ENCODE results near the gene PSMD9. TPM values are rescaled to one million over a fixed set of nuclear protein-coding genes. Genes with fewer than 3 reads are reported as not detected.

The PSMD9 gene
- total RNA-seq, 1 experiment from 2014 or later: 241 TPM

- Histone ChIP-seq H3K27me3 (ENCODE audit: low read length) (no peaks in the 10 kb centered on the region), H3K4me3 (ENCODE audit: low read length) (no peak overlapping the region), H3K9me3 (ENCODE audit: low read length) (no peaks in the 10 kb centered on the region), H3K9me2 (replicated peaks; ENCODE audit: low read length) (no peaks in the 10 kb centered on the region), H2AFZ (ENCODE audit: low read length) (no peak overlapping the region), H3F3A (ENCODE audit: low read length, unreplicated experiment) (no peaks in the 10 kb centered on the region), H3K9ac (ENCODE audit: low read length) (no peak overlapping the region), H3K4me1 (ENCODE audit: insufficient read depth, low read length) (peaks cover 19% of the 10 kb centered on the region), H3K79me2 (ENCODE audit: low read length) (no peaks in the 10 kb centered on the region), H4K20me1 (ENCODE audit: low read length) (no peaks in the 10 kb centered on the region), H3K27ac (ENCODE audit: low read length) (no peak overlapping the region), H3K4me2 (ENCODE audit: low read length) (no peak overlapping the region), H3K36me3 (ENCODE audit: low read depth, low read length) (no peaks in the 10 kb centered on the region; the same call in 1 of the 2 replicates)
- TF ChIP-seq CTCF (conservative IDR thresholded peaks at IDR 0.05; ENCODE audit: low read depth, low read length): no peak
- no peak for TF ChIP-seq EZH2phosphoT487 (IDR thresholded peaks at IDR 0.05; ENCODE audit: borderline replicate concordance, low read length)
- TF ChIP-seq EZH2 (IDR thresholded peaks at IDR 0.05; ENCODE audit: low read length, unreplicated experiment): no peak
- intact Hi-C loops (cut with micrococcal nuclease): no loop called here
- ChIA-PET CTCF (no interaction called here), POLR2A (ENCODE audit: unreplicated experiment) (no interaction called here)
- no peak for ATAC-seq
- no peak for DNase-seq
- no TSS peak for BruUV-seq (replicated peaks)
Observed at GRCh38 chr12:121966959-121967358, 78.4 kb downstream of the PSMD9 start.

Other genes with a start within 250 kb of the PSMD9 start
- 1.6 and 1.7 TPM in 2 replicates for gene MORN3, start 219.1 kb upstream of the PSMD9 start, total RNA-seq (2014; rRNA removed)
- 18.5 and 25.4 TPM in 2 replicates for gene TMEM120B, start 176.0 kb upstream of the PSMD9 start, total RNA-seq (2014; rRNA removed)
- gene RHOF, start 95.1 kb upstream of the PSMD9 start, total RNA-seq (2014; rRNA removed): 232 TPM in 2 replicates
- 7.5 and 13.0 TPM in 2 replicates for gene SETD1B, start 84.8 kb upstream of the PSMD9 start, total RNA-seq (2014; rRNA removed)
- gene HPD, start 29.9 kb upstream of the PSMD9 start, total RNA-seq (2014; rRNA removed): not detected in 2 replicates
- 3.2 and 11.5 TPM in 2 replicates for gene CFAP251, start 29.8 kb downstream of the PSMD9 start, total RNA-seq (2014; rRNA removed)
- gene BCL7A, start 133.1 kb downstream of the PSMD9 start, total RNA-seq (2014; rRNA removed): 31.6 and 32.5 TPM in 2 replicates
- 16.7 and 21.8 TPM in 2 replicates for gene MLXIP, start 190.0 kb downstream of the PSMD9 start, total RNA-seq (2014; rRNA removed)